ENCODE measurements around the gene PFKL. TPM values are rescaled to one million over a fixed set of nuclear protein-coding genes. Genes with fewer than 3 reads are reported as not detected.

The PFKL gene
- total RNA-seq, 3 donors from 2014 or later (not counting 1 experiment from before 2014, with no cell fraction given), result 89.7 to 91.3 (median 89.9) TPM

GRCh38 chr21:44312089-44312488, 12.2 kb downstream of the PFKL start:
- Mint-ChIP-seq H3K27ac (no peak overlapping the region), H3K36me3 (no peaks in the 10 kb centered on the region), H3K27me3 (ENCODE audit: low read depth in 2 of 2) (no peaks in the 10 kb centered on the region), H3K4me3 (no peak overlapping the region), H3K4me1 (peaks cover 0 to 23% of the 10 kb centered on the region in 2 donors), H3K9me3 (no peaks in the 10 kb centered on the region)
- peaks cover 42% of the 10 kb centered on the region for H3K36me3 ChIP-seq (ENCODE audit: control insufficient read depth, insufficient read depth, low read length)
- no peak overlapping the region for H3K27ac ChIP-seq (ENCODE audit: low read length)
- TF ChIP-seq CTCF (IDR thresholded peaks at IDR 0.05), result no peak
- H3K9me3 ChIP-seq (ENCODE audit: control insufficient read depth, insufficient read depth, low read length), result no peaks in the 10 kb centered on the region
- H3K4me1 ChIP-seq (ENCODE audit: control insufficient read depth, insufficient read depth, low read length), result no peaks in the 10 kb centered on the region
- intact Hi-C loops (cut with micrococcal nuclease), result no loop called here
- DNase-seq, result no peak
- WGBS (ENCODE audit: insufficient coverage), result 97% methylated on average over 22 of the region's 22 CpGs
- no peak overlapping the region for H3K4me3 ChIP-seq (ENCODE audit: low read length)
- no peak for ATAC-seq
- H3K27me3 ChIP-seq (ENCODE audit: control insufficient read depth, insufficient read depth, low read length), result no peaks in the 10 kb centered on the region

DNA sequence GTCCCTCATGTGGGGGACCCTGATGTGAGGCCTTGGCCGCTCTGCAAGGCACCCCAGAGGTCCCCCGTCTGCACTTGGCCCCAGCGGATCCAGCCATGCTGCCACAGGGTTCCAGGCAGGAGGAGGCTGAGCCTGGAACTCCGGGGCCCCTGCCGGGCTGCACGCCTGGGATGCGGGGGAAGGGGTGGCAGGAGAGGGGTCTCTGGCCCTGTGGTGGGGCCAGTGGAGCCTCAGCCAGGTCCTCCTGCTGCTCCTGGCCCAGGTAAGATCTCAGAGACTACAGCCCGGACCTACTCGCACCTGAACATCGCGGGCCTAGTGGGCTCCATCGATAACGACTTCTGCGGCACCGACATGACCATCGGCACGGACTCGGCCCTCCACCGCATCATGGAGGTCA, 12.9 kb downstream of the PFKL start:
- Histone ChIP-seq H3K27ac (ENCODE audit: low read length) (no peak overlapping the region), H3K4me1 (ENCODE audit: control insufficient read depth, insufficient read depth, low read length) (no peaks in the 10 kb centered on the region), H3K36me3 (ENCODE audit: control insufficient read depth, insufficient read depth, low read length) (peaks cover 46% of the 10 kb centered on the region), H3K9me3 (ENCODE audit: control insufficient read depth, insufficient read depth, low read length) (no peaks in the 10 kb centered on the region), H3K27me3 (ENCODE audit: control insufficient read depth, insufficient read depth, low read length) (no peaks in the 10 kb centered on the region), H3K4me3 (ENCODE audit: low read length) (no peak overlapping the region)
- H3K9me3 Mint-ChIP-seq, result no peaks in the 10 kb centered on the region
- 98% methylated on average over 19 of the region's 19 CpGs for WGBS (ENCODE audit: insufficient coverage)
- peaks cover 0 to 17% of the 10 kb centered on the region in 2 donors for H3K4me1 Mint-ChIP-seq
- intact Hi-C loops (cut with micrococcal nuclease), result no loop called here
- no peak overlapping the region for H3K27ac Mint-ChIP-seq
- ATAC-seq (no peak), DNase-seq (no peak)
- H3K36me3 Mint-ChIP-seq, result no peaks in the 10 kb centered on the region
- H3K27me3 Mint-ChIP-seq (ENCODE audit: low read depth in 2 of 2), result no peaks in the 10 kb centered on the region
- no peak overlapping the region for H3K4me3 Mint-ChIP-seq
- no peak for TF ChIP-seq CTCF (IDR thresholded peaks at IDR 0.05)

DNA sequence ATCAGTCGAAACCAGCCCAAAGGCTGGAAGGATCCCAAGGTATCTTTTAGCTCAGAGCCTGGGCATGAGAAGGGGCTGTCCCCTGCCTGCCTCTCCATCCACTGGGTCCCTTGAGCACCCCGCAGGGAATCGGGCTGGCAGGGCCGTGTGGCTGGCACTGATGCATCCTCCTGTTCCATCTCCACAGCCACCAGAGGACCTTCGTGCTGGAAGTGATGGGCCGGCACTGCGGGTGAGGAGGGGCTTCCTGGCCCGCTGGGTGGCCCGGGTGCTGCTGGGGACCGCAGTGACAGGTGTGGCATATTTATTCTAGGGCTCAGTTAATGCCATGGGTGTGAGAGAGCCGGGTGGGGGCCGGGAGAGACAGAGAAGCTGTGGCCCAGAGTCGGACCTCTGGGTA, 13.6 kb downstream of the PFKL start:
- Mint-ChIP-seq H3K27ac (no peak overlapping the region), H3K9me3 (no peaks in the 10 kb centered on the region), H3K4me1 (peaks cover 0 to 13% of the 10 kb centered on the region in 2 donors), H3K27me3 (ENCODE audit: low read depth in 2 of 2) (no peaks in the 10 kb centered on the region), H3K4me3 (no peak overlapping the region), H3K36me3 (no peaks in the 10 kb centered on the region)
- no peak for TF ChIP-seq CTCF (IDR thresholded peaks at IDR 0.05)
- no peak overlapping the region for H3K27ac ChIP-seq (ENCODE audit: low read length)
- H3K36me3 ChIP-seq (ENCODE audit: control insufficient read depth, insufficient read depth, low read length), result peaks cover 46% of the 10 kb centered on the region
- 95% methylated on average over 13 of the region's 13 CpGs for WGBS (ENCODE audit: insufficient coverage)
- H3K9me3 ChIP-seq (ENCODE audit: control insufficient read depth, insufficient read depth, low read length), result no peaks in the 10 kb centered on the region
- DNase-seq (no peak), ATAC-seq (no peak)
- no peaks in the 10 kb centered on the region for H3K4me1 ChIP-seq (ENCODE audit: control insufficient read depth, insufficient read depth, low read length)
- no peaks in the 10 kb centered on the region for H3K27me3 ChIP-seq (ENCODE audit: control insufficient read depth, insufficient read depth, low read length)
- H3K4me3 ChIP-seq (ENCODE audit: low read length), result no peak overlapping the region
- intact Hi-C loops (cut with micrococcal nuclease), result no loop called here

GRCh38 chr21:44314128-44314527, 14.3 kb downstream of the PFKL start:
- H3K4me1 ChIP-seq (ENCODE audit: control insufficient read depth, insufficient read depth, low read length), result no peaks in the 10 kb centered on the region
- H3K9me3 ChIP-seq (ENCODE audit: control insufficient read depth, insufficient read depth, low read length), result no peaks in the 10 kb centered on the region
- Mint-ChIP-seq H3K27me3 (ENCODE audit: low read depth in 2 of 2) (no peaks in the 10 kb centered on the region), H3K4me1 (peaks cover 0 to 9% of the 10 kb centered on the region in 2 donors), H3K27ac (no peak overlapping the region), H3K9me3 (no peaks in the 10 kb centered on the region), H3K36me3 (no peaks in the 10 kb centered on the region), H3K4me3 (no peak overlapping the region)
- H3K27ac ChIP-seq (ENCODE audit: low read length), result no peak overlapping the region
- DNase-seq, result no peak
- H3K36me3 ChIP-seq (ENCODE audit: control insufficient read depth, insufficient read depth, low read length), result peaks cover 46% of the 10 kb centered on the region
- H3K4me3 ChIP-seq (ENCODE audit: low read length), result no peak overlapping the region
- intact Hi-C loops (cut with micrococcal nuclease), result no loop called here
- ATAC-seq, result no peak
- no peaks in the 10 kb centered on the region for H3K27me3 ChIP-seq (ENCODE audit: control insufficient read depth, insufficient read depth, low read length)
- 90% methylated on average over 15 of the region's 15 CpGs for WGBS (ENCODE audit: insufficient coverage)
- TF ChIP-seq CTCF (IDR thresholded peaks at IDR 0.05), result no peak
